Esophagus muscularis mucosa (tissue), 4 donors: ENCODE measurements around the gene DCHS1. TPM values are rescaled to one million over a fixed set of nuclear protein-coding genes. Genes with fewer than 3 reads are reported as not detected.

Experiments used
- DNase-seq: peaks from one replicate; pipeline ENCODE4 v3.0.0-alpha.2; 2017; ENCODE audit errors: extremely low spot score
- H3K27ac ChIP-seq, 4 donors: fragments of 200-600 bp; sonication (generic); replicated peaks in 1 of 4; 1 replicate in 3 of 4; 2 replicates in 1 of 4; pipeline ENCODE4 v1.5.1; 2016 to 2019; ENCODE audit warnings: mild to moderate bottlenecking in 1 of 4
- H3K27me3 ChIP-seq, 4 donors: fragments of 200-600 bp; sonication (generic); one replicate each; pipeline versions ENCODE4 v1.5.1 to v1.6.0; 2016 to 2019
- H3K36me3 ChIP-seq, 4 donors: fragments of 200-600 bp; sonication (generic); one replicate each; pipeline ENCODE4 v1.5.1; 2016 to 2019
- H3K4me1 ChIP-seq, 4 donors: fragments of 200-600 bp; sonication (generic); one replicate each; pipeline ENCODE4 v1.5.1; 2016 to 2019
- H3K4me3 ChIP-seq, 4 donors: fragments of 200-600 bp; sonication (generic); 1 replicate in 2 of 4; 2 replicates in 2 of 4; pipeline ENCODE4 v1.5.1; 2016 to 2019; ENCODE audit warnings: mild to moderate bottlenecking in 4 of 4, moderate library complexity in 1 of 4
- H3K9me3 ChIP-seq, 4 donors: fragments of 200-600 bp; sonication (generic); 1 replicate in 3 of 4; 2 replicates in 1 of 4; pipeline ENCODE4 v1.5.1; 2016 to 2019
- CTCF ChIP-seq, 3 experiments: fragments of 200-600 bp in 2 of 3; fragments of 450-650 bp in 1 of 3; sonication (generic) in 2 of 3; IDR thresholded peaks; one replicate each; pipeline ENCODE4 v1.5.1; 2017 to 2019; ENCODE audit warnings: antibody characterized with exemption in 3 of 3, mild to moderate bottlenecking in 2 of 3, moderate library complexity in 1 of 3
- EP300 ChIP-seq: sonication (generic); formaldehyde crosslinking; IDR thresholded peaks from one replicate; pipeline ENCODE4 v1.6.1; 2017; ENCODE audit warnings: antibody characterized with exemption
- POLR2A ChIP-seq: fragments of 450-650 bp; IDR thresholded peaks from one replicate; pipeline ENCODE4 v1.6.1; 2017; ENCODE audit warnings: antibody characterized with exemption, moderate library complexity, mild to moderate bottlenecking, low read depth
- POLR2AphosphoS5 ChIP-seq, 2 donors: sonication (generic); formaldehyde crosslinking; IDR thresholded peaks; one replicate each; pipeline ENCODE4 v1.6.1; 2017; ENCODE audit warnings: antibody characterized with exemption in 2 of 2
- WGBS: methylation state at CpG from one replicate; pipeline ENCODE4 v1.1.5; 2018; 5-methylcytosine and 5-hydroxymethylcytosine counted together
- intact Hi-C: fragments of 100-400 bp; cut with DNase I; formaldehyde crosslinking; loops from one replicate; pipeline ENCODE4 v1.15.1; 2023
- total RNA-seq, 4 donors: library from RNA; depleted of rRNA; stranded (reverse); fragments of >200 nt; gene quantifications; one replicate each; pipeline versions ENCODE4 v1.1.0 to v1.2.1, GENCODE V29; 2016

DCHS1 gene
- total RNA-seq, 4 donors from 2014 or later = 27.0 to 60.9 (median 34.0) TPM

- TF ChIP-seq EP300 = no peak
- TF ChIP-seq CTCF (IDR thresholded peaks at IDR 0.05) = no peak
- TF ChIP-seq POLR2A = no peak
- TF ChIP-seq POLR2AphosphoS5 (IDR thresholded peaks at IDR 0.05) = no peak
- peaks cover 20 to 99% (median 88%) of the 10 kb centered on the region in 4 donors for H3K36me3 ChIP-seq
- 93% methylated on average over 2 of the region's 4 CpGs for WGBS
- intact Hi-C loops = no loop called here
- peaks cover 0 to 8% (median 2%) of the 10 kb centered on the region in 4 donors for H3K4me1 ChIP-seq
- H3K27me3 ChIP-seq = no peaks in the 10 kb centered on the region
- no peak overlapping the region for H3K4me3 ChIP-seq
- H3K27ac ChIP-seq = no peak overlapping the region
- DNase-seq = no peak
- H3K9me3 ChIP-seq = no peaks in the 10 kb centered on the region
Observed at GRCh38 chr11:6628526-6628925, 27.1 kb downstream of the DCHS1 start.

DNA sequence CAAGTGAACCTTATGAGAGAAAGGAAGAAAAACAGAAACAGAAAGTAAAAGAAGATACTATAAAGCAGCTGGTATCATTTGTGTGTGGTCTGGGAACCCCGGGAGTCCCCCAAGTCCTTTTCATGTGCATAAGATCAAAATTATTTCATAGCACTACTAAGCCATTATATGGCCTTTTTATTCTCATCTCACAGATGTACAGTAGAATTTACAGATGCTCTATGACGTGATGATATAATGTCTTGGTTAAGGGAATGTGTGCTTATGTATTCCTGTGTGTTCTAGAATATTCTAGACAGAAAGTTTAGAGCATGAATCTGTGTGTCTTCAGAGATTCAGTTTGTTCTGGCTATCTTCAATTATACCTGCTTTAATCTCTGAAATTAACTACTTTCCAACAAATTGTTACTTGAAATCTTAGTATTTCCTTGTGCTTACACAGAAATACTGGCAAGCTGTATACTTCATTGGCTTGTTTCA lies 27.8 kb downstream of the DCHS1 start:
- Histone ChIP-seq H3K36me3 (peaks cover 20 to 99% (median 88%) of the 10 kb centered on the region in 4 donors), H3K9me3 (no peaks in the 10 kb centered on the region), H3K27me3 (no peaks in the 10 kb centered on the region), H3K4me3 (no peak overlapping the region), H3K27ac (no peak overlapping the region), H3K4me1 (peaks cover 0 to 4% (median 0%) of the 10 kb centered on the region in 4 donors)
- WGBS = 74% methylated on average over 2 of the region's 2 CpGs
- intact Hi-C loops = no loop called here
- TF ChIP-seq CTCF (IDR thresholded peaks at IDR 0.05) (no peak), POLR2A (no peak), POLR2AphosphoS5 (IDR thresholded peaks at IDR 0.05) (no peak), EP300 (no peak)
- no peak for DNase-seq

DNA sequence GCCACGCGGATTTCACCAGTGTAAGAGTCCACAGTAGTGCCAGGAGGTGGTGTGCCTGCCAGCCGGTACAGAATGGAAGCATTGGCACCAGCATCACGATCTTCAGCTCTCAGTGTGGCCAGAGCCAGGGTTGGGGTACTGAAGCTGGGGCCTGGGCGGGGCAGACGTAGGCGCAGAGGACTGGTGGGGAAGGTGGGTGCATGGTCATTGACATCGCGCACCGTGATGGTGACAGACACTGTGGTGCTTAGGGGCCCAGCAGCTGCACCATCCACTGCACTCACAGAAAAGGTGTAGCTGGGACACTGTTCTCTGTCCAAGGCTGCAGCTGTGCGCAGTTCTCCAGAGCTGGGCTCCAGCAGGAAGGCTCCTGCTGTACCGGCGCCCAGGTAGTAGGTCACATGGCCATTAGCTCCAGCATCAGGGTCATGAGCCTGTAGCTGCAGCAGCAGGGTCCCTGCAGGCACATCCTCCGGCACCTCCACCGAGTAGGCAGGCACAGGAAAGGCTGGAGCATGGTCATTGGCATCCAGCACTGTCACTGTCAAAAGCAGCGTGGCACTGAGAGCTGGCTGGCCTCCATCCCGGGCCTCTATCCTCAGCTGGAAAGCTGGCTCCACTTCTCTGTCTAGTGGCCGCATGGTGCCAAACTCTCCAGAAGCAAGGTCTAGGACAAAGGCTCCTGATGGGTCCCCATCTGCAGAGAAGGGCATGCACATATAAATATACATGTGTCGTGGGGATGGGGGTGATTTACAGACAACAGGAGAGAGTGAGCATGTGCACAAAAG lies 28.4 kb downstream of the DCHS1 start:
- Histone ChIP-seq H3K27ac (no peak overlapping the region), H3K36me3 (peaks cover 20 to 96% (median 85%) of the 10 kb centered on the region in 4 donors)
- DNase-seq = no peak

GRCh38 chr11:6625832-6626420 lies 29.7 kb downstream of the DCHS1 start:
- 92% methylated on average over 13 of the region's 17 CpGs for WGBS
- H3K36me3 ChIP-seq = peaks cover 11 to 83% (median 73%) of the 10 kb centered on the region in 4 donors
- no peaks in the 10 kb centered on the region for H3K9me3 ChIP-seq
- H3K27ac ChIP-seq = no peak overlapping the region
- H3K4me1 ChIP-seq = peaks cover 0 to 4% (median 0%) of the 10 kb centered on the region in 4 donors
- DNase-seq = no peak
- intact Hi-C loops = no loop called here
- no peaks in the 10 kb centered on the region for H3K27me3 ChIP-seq
- no peak for TF ChIP-seq POLR2AphosphoS5 (IDR thresholded peaks at IDR 0.05)
- TF ChIP-seq CTCF (IDR thresholded peaks at IDR 0.05) = no peak
- TF ChIP-seq EP300 = no peak
- no peak for TF ChIP-seq POLR2A
- H3K4me3 ChIP-seq = no peak overlapping the region

More for the DNA sequence above, 28.4 kb downstream of the DCHS1 start:
- H3K9me3 ChIP-seq = no peaks in the 10 kb centered on the region
- H3K27me3 ChIP-seq = no peaks in the 10 kb centered on the region
- intact Hi-C loops = no loop called here
- H3K4me3 ChIP-seq = no peak overlapping the region
- peaks cover 0 to 4% (median 0%) of the 10 kb centered on the region in 4 donors for H3K4me1 ChIP-seq
- 87% methylated on average over 19 of the region's 19 CpGs for WGBS
- TF ChIP-seq CTCF (IDR thresholded peaks at IDR 0.05) (no peak), EP300 (no peak), POLR2AphosphoS5 (IDR thresholded peaks at IDR 0.05) (no peak), POLR2A (no peak)
